Activated naive CD4-positive, alpha-beta T cell treated with anti-CD3 and anti-CD28 coated beads, Interleukin-2, amount 50 U/mL, for 24 hours (primary cell): ENCODE data around the gene LCE1F.

Experiments
- H3K27ac Mint-ChIP-seq: one replicate; pipeline ENCODE4 v1.8.0; 2021; ENCODE audit warnings: mild to moderate bottlenecking, mixed read lengths
- H3K27me3 Mint-ChIP-seq: one replicate; pipeline ENCODE4 v1.8.0; 2021; ENCODE audit warnings: mixed read lengths
- H3K36me3 Mint-ChIP-seq: one replicate; pipeline ENCODE4 v1.8.0; 2021; ENCODE audit warnings: mixed read lengths
- H3K4me1 Mint-ChIP-seq: one replicate; pipeline ENCODE4 v1.8.0; 2021; ENCODE audit warnings: mixed read lengths
- H3K4me3 Mint-ChIP-seq: one replicate; pipeline ENCODE4 v1.8.0; 2021; ENCODE audit warnings: mild to moderate bottlenecking, mixed read lengths
- H3K9me3 Mint-ChIP-seq: one replicate; pipeline ENCODE4 v1.8.0; 2021; ENCODE audit warnings: mixed read lengths

The LCE1F gene

DNA sequence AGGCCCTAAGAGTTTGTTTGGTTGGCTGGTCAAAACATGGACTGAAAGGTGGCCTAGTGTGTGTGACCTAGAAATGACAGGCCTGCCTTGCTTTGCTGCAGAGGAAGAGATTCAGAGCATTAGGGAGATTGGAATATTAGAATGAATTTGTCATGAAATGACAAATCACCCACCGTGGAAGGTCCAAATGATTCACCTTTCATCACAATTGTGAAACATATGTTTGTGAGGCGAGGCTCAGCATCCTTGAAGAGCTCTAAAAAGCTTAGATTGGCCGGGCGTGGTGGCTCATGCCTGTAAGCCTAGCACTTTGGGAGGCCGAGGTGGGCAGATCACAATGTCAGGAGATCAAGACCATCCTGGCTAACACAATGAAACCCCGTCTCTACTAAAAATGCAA, 42.4 kb downstream of the LCE1F start:
- Mint-ChIP-seq H3K27ac (no peak overlapping the region), H3K36me3 (no peaks in the 10 kb centered on the region), H3K27me3 (peaks cover 13% of the 10 kb centered on the region), H3K4me3 (no peak overlapping the region), H3K4me1 (no peaks in the 10 kb centered on the region), H3K9me3 (no peaks in the 10 kb centered on the region)

DNA sequence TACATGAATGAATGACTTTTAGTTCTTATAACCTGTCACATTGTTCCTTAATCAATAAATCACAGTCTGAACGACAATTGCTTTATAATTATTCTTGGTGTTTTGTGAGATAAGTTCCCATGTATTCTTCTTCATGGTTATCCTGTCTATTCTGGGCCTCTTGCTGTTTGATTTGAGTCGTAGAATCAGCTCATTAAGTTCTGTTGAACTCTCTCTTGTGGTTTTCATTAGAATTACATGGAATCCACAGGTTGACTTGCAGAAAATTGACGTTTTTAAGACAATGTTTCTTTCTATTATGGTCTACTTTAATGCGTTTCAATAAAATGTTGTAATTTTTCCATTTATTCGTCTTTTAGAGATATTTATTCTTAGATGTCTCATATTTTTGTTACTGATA, 48.4 kb downstream of the LCE1F start:
- Mint-ChIP-seq H3K4me3 (no peak overlapping the region), H3K36me3 (no peaks in the 10 kb centered on the region), H3K4me1 (no peaks in the 10 kb centered on the region), H3K9me3 (no peaks in the 10 kb centered on the region), H3K27me3 (peaks cover 11% of the 10 kb centered on the region), H3K27ac (no peak overlapping the region)

DNA sequence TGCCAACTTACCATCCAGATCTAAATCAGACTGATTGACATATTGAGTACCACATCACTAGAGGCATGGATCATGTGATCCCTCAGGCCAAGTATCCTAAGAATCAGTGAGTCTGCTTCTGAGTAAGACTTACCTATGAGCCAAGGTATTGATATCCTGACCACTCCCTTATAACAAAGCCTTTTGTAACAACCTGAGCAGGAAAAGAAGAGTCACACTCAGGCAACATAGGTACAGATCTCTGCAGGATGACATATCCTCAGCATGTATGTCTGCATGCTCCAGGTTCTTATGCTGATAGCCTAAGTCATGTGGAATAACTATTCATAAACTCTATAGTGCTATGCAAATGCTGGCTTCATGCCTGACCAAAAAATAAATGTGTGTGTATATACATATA, 50.0 kb downstream of the LCE1F start:
- H3K27ac Mint-ChIP-seq: no peak overlapping the region
- no peaks in the 10 kb centered on the region for H3K36me3 Mint-ChIP-seq
- peaks cover 6% of the 10 kb centered on the region for H3K9me3 Mint-ChIP-seq
- H3K4me3 Mint-ChIP-seq: no peak overlapping the region
- H3K4me1 Mint-ChIP-seq: no peaks in the 10 kb centered on the region
- H3K27me3 Mint-ChIP-seq: peaks cover 14% of the 10 kb centered on the region
